ENCODE measurements around the gene SND1.
"Not testable (repeated sequence)": the region's sequence is repeated elsewhere in the genome, so short reads cannot be mapped to it uniquely, and the experiment has no call there.

The SND1 gene

DNA sequence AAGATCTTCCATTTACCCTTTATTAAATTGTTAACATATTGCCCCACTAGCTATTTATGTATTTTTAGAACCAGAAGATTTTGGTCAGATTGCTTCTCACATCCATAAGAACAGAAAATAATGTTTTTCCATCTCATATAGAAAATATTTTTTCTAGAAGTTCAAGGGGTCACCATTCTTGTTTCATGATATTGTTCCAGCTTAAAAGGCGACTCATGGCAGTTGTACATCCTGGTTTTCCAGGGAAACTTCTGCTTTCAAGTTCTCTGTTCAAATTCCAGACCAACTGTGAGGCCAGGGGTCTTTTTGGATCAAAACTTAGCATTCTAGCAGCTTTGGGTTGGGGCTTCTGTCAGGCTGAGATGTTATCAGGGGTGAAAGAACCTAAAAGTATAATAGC is 294.9 kb downstream of the SND1 start:
- no peak for DNase-seq

DNA sequence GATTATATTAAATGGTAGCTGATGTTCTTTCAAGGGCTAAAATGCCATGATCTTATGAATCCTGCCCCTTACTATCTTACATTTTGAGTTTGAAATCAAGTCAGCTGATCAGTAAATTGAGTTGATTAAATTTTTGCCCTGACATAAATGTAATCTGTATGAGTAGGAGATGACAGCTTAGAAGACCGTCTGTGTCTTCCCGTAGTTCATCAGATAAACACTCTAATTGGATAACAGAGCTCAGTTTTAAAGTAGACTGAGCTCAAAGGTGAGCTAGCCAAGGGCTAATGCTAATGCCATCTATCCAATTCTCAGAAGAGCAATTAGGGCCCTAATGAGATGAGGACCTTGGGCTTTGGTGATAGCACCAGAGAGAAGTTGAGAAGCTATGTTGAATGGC is 296.3 kb downstream of the SND1 start:
- no peak for DNase-seq

DNA sequence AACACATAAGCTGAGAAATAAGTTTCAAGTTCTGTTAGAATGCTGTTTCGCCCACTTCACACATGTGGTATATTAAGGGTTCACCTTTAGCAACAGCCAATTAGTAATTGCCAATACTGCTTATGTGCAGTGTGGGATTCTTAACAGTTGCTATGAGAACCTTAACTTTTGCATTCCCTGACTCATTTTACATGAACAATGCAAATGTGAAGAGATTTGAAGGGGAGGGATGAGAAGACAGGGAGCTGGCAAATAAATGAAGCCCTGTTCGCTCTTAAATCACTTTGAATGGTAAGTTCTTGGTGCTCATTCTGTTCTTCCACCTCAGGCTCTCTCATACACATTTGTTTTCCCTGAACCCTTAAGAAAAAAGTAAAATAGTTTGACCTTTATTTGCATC is 296.9 kb downstream of the SND1 start:
- no peak for DNase-seq

DNA sequence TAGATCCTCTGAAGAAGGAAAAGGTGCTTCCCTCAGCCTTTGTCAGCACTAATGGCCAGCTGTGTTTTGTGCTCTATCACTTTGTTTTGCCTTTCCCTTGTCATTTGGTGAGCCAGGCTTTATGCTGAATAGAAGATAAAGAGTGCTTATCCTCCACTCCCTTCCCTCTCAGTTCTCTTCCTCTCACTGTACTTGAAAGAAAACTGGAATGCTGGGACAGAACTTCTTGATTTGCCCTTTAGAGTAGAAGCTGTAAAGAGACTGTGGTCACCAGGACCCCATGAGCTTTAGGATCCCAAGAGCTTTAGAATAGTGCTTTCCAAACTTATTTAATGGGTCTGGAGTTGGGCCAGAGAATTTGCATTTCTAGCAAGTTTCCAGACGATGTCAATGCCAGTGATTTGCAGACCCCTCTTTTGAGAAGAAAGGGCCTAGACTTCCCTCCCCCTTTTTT is 297.8 kb downstream of the SND1 start:
- no peak for DNase-seq

DNA sequence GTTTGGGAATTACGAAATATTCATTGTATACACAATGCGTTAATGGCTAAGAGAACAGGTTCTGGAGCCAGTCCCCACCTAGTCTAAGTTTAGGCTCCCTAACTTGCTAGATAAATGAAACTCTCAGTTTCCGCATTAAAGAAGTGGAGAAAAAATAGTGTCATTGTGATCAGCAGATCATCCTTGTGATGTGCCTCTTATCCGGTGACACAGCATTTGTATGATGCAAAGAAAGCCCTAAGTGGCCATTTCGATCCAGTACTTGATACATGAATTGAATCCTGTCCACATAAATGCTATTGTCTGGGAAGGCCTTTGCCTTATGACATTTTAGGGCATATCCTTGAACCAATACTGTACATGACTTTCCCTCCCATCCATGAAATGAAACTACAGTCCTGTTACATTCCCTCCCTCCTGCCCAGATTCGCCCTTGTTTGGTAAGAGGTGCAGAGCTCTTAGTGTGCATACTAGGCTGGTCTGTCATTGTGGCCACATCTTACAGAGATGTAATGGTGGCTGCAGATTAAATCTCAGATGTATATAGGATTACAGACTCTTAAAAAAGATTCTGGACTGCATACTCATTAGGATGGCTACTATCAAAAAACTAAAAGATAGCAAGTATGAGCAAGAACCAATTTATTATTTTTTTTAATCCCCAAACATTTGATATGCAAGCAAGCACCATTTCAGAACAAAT is 298.4 kb downstream of the SND1 start:
- no peak for DNase-seq

DNA sequence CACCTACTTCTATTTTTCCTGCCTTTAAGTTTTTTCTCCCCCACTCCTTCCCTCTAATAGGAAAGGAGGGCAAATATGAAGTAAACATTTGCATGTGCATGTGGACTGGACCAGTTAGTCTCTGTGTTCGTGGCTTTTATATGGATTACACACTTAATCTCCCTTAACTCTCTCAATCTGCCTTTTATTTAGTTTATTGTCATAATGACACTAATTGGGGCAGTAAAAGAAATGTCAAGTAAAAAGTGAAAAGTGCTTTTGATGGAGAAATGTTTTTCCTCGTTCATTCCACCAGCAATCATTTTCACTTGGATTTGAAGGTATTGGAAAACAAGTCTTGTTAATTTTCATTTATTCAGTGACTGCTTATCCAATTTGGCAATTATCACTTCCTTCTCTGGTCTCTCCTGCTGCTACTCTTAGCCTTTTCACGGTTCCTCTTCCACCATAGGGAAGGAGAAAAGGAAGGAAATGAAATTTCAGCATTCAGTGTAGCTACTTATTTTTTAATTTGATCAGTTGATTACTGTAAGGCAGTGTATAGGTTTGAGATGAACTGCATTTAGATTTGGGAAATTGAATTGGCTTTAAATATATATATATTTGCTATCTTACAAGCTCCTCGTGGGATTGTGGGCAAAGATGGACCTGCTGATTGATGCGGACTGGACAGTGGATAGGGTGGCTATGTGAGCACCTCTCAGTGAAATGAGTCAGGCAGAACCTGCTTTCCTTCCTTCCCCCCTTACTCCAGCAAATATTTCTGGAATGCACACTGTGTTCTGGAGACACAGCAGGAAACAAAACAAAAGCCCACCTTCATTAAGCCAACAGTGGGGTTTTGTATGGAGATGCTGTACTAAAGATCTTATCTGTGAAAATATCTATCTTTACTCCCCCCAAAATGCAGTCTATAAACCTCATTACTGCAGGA is 301.7 kb downstream of the SND1 start:
- DNase-seq = no peak

DNA sequence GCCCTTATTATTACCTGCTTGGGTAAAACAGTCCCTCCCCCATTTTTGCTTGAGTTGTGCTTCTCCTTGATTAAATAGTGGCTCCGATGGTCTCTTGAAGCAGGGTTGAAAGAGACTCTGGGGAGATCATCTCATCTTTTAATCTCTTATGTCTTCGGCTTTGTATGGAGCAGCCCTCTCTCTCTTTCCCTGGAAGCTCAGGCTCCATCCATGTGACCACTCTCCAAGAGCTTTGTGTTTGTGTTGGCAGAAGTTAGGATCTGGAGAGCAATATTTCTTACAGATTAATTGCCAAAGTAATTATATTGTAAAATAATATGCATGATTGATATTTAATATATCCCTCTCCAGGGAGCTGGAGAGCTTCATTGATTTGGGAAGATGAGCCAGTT is 302.4 kb downstream of the SND1 start:
- no peak for DNase-seq

DNA sequence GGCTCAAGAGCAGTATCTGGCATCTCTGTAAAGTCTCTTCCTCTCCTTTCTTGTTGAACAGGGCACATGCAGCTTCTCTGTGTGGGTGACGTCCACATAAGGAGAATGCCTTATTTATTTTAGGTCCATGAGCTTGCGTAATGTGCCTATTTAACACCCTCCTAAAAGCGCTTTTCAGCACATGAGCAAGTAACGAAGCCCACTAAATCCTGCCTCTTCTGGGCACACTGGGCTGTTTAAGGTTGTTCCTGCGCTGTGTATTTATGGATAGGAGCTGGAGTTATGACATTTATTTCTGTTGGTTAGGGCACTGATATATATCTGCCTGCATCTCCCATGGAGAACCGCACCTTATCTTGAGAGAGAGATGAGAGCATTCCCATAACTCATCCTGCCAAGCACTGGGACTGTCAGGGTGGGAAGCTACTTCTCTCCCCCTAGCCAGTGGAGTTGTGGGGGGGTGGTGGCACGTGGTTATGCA is 303.1 kb downstream of the SND1 start:
- no peak for DNase-seq

DNA sequence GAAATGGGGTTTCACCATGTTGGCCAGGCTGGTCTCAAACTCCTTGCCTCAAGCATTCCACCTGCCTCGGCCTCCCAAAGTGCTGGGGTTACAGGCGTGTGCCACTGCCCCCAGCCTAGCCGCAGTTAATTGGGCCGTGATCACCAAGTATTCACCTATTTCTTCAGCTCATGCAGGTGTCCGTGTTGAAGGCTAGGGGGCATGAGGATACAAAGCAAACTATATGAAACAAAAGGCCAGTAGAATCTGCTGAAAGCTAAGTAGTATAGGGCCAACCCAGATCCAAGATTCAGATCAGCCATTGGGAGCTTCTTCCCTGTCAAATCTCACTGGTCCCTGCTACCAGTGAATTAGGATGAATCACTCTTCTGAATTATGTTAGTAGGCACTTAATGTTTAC is 305.9 kb downstream of the SND1 start:
- DNase-seq = no peak

DNA sequence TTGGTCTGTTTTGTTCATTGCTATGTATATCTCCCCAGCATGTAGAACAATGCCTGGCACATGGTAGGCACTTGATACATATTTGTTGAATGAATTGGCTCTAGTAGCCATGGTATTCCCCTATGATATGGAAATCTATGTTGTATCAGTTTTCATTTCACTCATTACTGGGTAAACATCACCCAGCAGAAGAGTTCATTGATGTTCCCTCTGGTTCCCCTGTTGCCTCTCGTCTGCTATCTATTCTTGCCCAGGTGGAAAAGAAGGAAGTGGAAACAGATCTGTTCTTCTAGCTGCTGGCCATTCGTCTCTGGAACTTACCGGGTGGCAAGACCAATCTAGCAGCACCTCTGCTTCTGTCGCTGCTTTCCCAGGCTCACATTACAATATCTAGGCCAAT is 307.8 kb downstream of the SND1 start:
- no peak for DNase-seq

DNA sequence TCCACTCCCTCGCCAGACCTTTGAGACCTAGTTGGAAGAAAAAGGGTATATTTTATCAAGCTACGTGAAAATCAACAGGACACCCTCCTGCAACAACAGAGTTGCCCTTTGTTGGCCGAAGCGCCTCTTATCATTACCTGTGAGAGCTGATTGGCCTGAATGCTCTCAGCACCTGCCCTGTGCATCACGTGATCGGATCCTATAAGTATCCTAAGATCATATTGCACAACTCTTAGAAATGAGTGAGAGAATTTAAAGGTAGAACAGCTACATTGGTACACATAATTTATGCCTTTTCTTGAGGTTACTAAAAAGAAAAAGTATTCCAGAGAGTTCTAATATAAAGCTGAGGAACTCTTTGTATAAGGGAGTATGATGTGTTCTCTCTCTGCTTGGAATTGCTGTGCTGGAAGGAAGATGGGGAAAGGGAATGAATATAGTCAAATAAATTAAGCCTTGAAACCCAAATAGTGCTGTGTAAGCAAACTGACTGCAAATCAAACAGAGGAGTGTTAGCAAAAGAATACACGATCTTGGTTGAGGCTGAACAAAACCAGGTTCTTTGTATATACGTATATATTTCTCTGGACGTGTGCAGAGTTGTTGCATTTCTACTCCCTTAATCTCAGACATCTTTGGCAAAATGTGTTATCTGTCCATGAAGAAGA is 309.9 kb downstream of the SND1 start:
- DNase-seq = no peak

DNA sequence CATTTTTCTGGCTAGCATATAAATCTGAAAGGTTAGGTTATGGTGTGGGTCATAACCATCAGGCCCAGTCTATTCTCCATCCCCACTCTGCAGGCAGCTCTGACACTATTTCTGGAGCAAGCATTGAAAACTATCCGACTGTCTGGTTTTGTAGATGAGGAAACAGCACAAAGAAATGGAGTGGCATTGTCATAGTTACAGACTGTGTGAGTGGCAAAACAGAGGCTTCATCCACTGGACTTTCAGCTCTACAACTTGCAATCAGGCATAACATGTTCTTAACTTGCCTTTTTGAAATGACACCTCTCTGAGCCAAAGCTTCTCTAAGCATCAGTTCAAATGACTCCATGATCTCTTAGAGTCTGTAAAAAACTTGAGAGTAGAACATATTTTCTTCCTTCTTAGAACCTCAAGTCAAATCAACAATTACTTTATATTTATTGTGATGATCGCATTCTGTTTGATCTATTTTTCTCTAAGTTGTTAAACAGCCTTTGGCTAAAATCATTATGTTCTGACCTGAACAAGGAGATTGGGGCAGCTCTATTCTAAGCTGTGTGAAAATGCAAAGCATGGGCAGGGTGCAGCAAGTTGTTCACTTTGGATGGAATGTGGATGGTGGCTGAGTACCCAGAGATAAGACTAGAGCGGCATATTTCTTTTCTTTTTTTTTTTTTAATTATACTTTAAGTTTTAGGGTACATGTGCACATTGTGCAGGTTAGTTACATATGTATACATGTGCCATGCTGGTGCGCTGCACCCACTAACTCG is 310.8 kb downstream of the SND1 start:
- DNase-seq = no peak

DNA sequence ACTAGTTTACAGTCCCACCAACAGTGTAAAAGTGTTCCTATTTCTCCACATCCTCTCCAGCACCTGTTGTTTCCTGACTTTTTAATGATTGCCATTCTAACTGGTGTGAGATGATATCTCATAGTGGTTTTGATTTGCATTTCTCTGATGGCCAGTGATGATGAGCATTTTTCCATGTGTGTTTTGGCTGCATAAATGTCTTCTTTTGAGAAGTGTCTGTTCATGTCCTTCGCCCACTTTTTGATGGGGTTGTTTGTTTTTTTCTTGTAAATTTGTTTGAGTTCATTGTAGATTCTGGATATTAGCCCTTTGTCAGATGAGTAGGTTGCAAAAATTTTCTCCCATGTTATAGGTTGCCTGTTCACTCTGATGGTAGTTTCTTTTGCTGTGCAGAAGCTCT is 311.9 kb downstream of the SND1 start:
- DNase-seq = not testable (repeated sequence)

DNA sequence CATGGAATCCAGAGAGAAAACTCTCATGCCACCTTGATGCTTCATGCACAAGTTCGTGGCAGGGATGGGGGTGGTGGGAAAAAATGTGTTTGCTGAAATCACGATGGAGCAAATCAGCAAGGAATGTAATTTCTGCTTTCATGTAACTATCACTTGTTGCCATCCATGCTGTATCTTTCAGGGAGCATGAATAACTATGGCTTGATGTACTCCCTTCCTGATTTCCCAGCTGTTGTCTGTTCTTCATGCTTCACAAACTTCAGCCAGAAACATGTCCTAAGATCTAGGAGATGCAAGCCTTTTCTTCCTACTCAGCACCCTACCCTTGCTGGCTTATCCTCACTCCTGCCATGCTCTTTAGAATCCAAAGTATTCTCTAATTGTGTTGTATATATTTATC is 315.3 kb downstream of the SND1 start:
- DNase-seq = no peak

DNA sequence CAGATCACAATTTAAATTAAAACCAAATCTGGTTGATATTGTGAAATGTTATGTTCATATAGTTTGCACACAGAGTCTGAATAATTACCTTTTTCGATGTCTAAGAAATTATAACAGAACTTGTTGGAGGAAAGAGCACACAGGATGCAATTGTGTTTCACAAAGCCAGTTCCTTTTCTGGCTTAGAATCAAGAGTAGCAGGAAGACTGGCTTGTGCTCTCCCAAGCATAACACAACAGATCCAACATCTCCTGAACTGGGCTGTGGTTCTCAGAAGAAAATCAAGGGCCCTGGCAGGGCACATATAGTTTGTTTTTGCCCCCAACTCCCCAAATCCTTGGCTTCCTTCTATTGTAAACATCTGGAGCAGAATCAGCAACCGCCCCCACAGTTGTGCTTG is 316.6 kb downstream of the SND1 start:
- DNase-seq = no peak

DNA sequence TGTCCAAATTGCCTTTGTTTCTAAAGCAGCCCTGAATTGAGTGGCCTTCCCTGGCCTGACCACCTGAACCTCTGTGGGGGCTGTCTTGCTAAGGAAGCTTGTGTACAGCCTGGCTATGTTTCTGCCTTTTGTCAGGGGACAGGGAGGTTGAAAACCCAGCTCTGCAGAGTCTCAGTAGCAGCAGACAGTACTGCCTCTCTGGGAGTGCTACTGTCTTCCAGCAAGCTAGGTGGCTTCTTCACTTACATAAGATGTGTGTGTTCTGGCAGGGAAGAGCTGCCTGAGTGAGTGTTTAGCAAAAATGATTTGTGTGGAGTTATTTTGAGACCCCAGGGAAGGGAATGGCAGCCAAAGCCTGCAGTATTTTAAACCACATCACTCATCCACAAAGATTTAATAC is 321.8 kb downstream of the SND1 start:
- no peak for DNase-seq

DNA sequence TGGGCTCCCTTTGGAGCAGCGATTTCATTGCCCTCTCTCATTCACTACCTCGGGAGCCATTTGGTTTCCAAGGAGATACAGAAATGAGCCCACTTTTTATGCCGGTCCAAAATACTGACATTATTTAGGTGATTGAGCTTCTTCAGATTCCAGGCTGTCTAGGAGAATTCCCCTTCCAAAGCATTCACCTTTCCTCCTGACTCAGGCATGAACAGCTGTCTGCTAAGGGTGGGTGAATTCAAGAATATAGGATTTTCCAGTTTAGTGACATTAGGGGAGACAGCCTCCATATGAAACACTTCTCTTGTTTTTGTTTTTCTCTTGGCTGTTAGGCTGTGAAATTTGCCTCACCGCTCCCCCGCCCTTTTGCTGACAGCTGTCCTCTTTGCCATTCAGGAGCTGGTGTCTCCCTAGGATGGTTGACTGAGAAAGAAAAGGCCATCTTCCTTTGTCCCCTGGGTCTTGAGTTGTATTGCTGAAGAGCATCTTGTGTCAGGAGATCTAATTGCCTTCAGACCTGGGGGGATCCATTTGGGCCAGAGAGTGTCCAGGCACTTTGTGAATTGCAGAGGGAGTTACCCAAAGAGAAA is 322.5 kb downstream of the SND1 start:
- no peak for DNase-seq

DNA sequence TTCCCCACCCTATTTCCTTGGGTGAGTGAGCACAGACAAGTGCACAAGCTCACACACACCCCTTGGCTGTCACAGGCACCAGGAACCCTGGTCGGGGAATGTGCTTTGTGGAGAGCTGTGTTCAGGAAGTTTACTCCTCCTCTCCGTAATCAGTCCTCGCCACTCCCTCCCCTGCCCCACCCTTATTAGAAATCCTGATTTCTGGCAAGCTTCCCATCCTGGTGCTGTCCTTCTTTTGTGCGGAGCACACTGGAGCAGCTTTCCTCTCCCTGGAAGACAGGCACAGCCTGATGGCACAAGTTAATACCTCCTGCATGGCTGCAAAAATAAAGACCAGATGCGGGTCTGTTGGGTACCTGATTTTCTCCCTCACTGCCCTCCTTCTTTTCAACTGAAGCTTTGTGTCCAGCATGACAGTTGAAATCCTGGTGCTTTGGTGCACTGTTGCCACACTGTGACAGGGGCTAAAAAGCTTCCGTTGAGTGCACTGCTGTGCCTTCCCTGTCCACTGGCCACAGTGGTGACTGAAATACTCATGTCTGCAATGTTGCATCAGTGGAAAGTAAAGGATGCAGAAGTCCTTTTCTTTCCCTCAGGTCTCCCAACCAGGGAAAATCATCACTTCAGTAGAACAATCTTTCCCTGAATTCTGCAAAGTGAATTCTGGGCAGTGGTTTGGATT is 324.2 kb downstream of the SND1 start:
- no peak for DNase-seq

DNA sequence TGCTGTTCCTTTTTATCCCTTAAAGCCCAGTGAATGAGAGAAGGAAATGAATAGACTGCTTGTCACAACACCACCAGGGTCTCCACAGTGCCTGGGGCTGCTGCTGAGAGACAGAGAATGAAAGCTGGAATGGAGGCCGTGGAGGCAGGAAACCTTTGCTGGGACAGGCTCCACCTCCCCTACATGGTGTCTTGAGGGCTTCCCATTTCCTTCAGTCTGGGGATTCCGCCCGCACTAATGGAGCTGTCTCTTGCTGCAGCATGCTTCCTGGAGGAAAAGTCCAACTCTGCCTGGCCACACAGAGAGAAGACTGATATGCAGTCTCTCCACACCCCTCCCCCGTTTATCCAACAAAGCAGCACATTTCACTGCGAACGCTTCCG is 324.7 kb downstream of the SND1 start:
- no peak for DNase-seq

DNA sequence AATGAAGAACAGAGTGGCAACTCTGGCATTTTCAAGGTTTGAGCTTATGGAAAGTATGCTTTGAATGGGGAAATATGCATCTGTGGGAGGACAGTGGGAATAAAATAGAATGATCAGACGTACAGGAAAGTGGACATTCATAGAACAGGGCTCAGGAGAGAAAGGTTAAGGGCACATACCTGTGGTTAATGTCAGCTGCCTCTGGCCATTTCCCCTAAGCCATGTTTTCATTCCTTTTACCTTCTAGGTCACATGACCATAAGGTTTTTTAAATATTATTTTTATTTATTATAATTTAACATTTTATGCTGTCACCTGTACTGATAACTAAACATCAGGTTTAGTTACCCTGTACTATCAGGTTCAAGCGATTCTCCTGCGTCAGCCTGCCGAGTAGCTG is 326.4 kb downstream of the SND1 start:
- DNase-seq = no peak

DNA sequence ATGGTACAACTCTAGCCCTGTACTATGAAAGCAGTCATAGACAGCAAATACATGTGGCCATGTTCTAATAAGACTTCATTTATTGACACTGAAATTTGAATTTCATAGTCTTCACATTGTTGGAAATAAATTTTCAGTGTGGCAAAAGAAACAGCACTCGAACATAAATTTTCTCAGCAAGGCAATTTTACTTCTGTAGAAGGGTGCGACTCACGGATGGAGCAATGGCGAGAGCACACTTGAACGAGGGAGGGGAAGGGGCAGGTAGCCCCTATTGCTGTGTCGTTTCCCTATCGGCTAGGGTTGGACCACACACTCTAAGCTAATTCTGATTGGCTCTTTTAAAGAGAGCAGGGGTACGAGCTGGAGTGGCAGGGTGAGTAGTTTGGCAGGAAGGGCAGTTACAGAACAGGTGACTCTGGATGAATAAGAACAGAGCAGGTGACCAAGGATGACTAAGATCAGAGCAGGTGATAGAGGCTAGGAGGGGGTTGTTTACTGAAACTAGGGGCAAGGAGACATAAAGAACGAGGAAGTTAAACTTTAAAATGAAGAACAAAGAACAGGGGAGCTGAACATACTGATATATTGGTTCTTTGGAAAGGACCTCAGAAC is 327.2 kb downstream of the SND1 start:
- DNase-seq = no peak
